Neural progenitor cell (in vitro differentiated cells): ENCODE results near the gene SLC39A13. TPM values are rescaled to one million over a fixed set of nuclear protein-coding genes. Genes with fewer than 3 reads are reported as not detected.

ENCODE experiments used
- DNase-seq: peaks from one replicate; pipeline ENCODE4 v3.0.0-alpha.2; 2016; ENCODE audit warnings: low spot score
- H2AFZ ChIP-seq: fragments of 200-600 bp; sonication (generic); replicated peaks from 2 replicates; pipeline ENCODE4 v1.6.1; 2016; ENCODE audit warnings: antibody characterized with exemption
- H3F3A ChIP-seq: fragments of 200-600 bp; sonication (generic); 2 replicates; pipeline ENCODE4 v1.6.1; 2016; ENCODE audit warnings: antibody characterized with exemption, low read depth
- H3K27ac ChIP-seq: fragments of 200-600 bp; sonication (generic); 2 replicates; pipeline ENCODE4 v1.5.1; 2016; ENCODE audit warnings: mild to moderate bottlenecking
- H3K27me3 ChIP-seq: fragments of 200-600 bp; sonication (generic); 2 replicates; pipeline ENCODE4 v1.6.1; 2016; ENCODE audit warnings: mild to moderate bottlenecking, moderate library complexity
- H3K36me3 ChIP-seq: fragments of 200-600 bp; sonication (generic); 2 replicates; pipeline ENCODE4 v1.5.1; 2016
- H3K4me1 ChIP-seq: fragments of 200-600 bp; sonication (generic); 2 replicates; pipeline ENCODE4 v1.6.1; 2016; ENCODE audit warnings: mixed run types
- H3K4me2 ChIP-seq: fragments of 200-600 bp; sonication (generic); 2 replicates; pipeline ENCODE4 v1.6.1; 2016
- H3K4me3 ChIP-seq: fragments of 200-600 bp; sonication (generic); 2 replicates; pipeline ENCODE4 v1.5.1; 2016
- H3K79me2 ChIP-seq: fragments of 200-600 bp; sonication (generic); 2 replicates; pipeline ENCODE4 v1.6.1; 2016; ENCODE audit warnings: low read depth
- H3K9ac ChIP-seq: fragments of 200-600 bp; sonication (generic); 2 replicates; pipeline ENCODE4 v1.6.1; 2016
- H3K9me3 ChIP-seq: fragments of 200-600 bp; sonication (generic); 2 replicates; pipeline ENCODE4 v1.5.1; 2016; ENCODE audit warnings: low read depth
- H4K20me1 ChIP-seq: fragments of 200-600 bp; sonication (generic); 2 replicates; pipeline ENCODE4 v1.6.1; 2016; ENCODE audit warnings: low read depth
- H3K27ac Mint-ChIP-seq: 3 replicates; pipeline ENCODE4 v1.8.0; 2021; ENCODE audit warnings: mixed read lengths
- H3K27me3 Mint-ChIP-seq: 2 replicates; pipeline ENCODE4 v1.8.0; 2022; ENCODE audit warnings: low read depth, mild to moderate bottlenecking, inconsistent platforms, moderate library complexity, mixed read lengths; ENCODE audit not compliant: insufficient read depth
- H3K36me3 Mint-ChIP-seq: 3 replicates; pipeline ENCODE4 v1.8.0; 2021; ENCODE audit warnings: mixed read lengths
- H3K4me1 Mint-ChIP-seq: 3 replicates; pipeline ENCODE4 v1.8.0; 2021; ENCODE audit warnings: mixed read lengths
- H3K4me3 Mint-ChIP-seq: 3 replicates; pipeline ENCODE4 v1.8.0; 2021; ENCODE audit warnings: mild to moderate bottlenecking, moderate library complexity, mixed read lengths
- H3K9me3 Mint-ChIP-seq: 3 replicates; pipeline ENCODE4 v1.8.0; 2020; ENCODE audit warnings: mixed read lengths
- CTCF ChIP-seq: fragments of 200-600 bp; sonication (generic); IDR thresholded peaks from 2 replicates; pipeline ENCODE4 v1.5.1; 2017; ENCODE audit warnings: antibody characterized with exemption, mild to moderate bottlenecking
- EZH2 ChIP-seq: fragments of 200-600 bp; sonication (generic); IDR thresholded peaks from 2 replicates; pipeline ENCODE4 v1.6.1; 2017; ENCODE audit warnings: antibody characterized with exemption, mild to moderate bottlenecking, moderate library complexity
- EZH2phosphoT487 ChIP-seq: fragments of 200-600 bp; sonication (generic); IDR thresholded peaks from 2 replicates; pipeline ENCODE4 v1.6.1; 2017; ENCODE audit warnings: antibody characterized with exemption
- total RNA-seq: library from RNA; depleted of rRNA; stranded (reverse); fragments of >200 nt; gene quantifications from 2 replicates; pipeline ENCODE4 v1.2.3, GENCODE V29; 2015; ENCODE audit warnings: low replicate concordance

The SLC39A13 gene
- total RNA-seq, 1 donor from 2014 or later: 11.3 TPM

- no peak for DNase-seq
- Histone ChIP-seq H3K4me2 (no peak overlapping the region), H4K20me1 (no peaks in the 10 kb centered on the region), H3K9ac (no peak overlapping the region), H3F3A (no peaks in the 10 kb centered on the region), H3K4me3 (no peak overlapping the region), H3K79me2 (no peaks in the 10 kb centered on the region), H2AFZ (no peak overlapping the region), H3K36me3 (no peaks in the 10 kb centered on the region), H3K4me1 (no peaks in the 10 kb centered on the region), H3K9me3 (no peaks in the 10 kb centered on the region), H3K27me3 (no peaks in the 10 kb centered on the region), H3K27ac (no peak overlapping the region)
- no peak for TF ChIP-seq EZH2
- TF ChIP-seq CTCF: no peak
- no peak for TF ChIP-seq EZH2phosphoT487
- peak overlapping the region; percentile 51 for H3K27ac Mint-ChIP-seq
- no peaks in the 10 kb centered on the region for H3K9me3 Mint-ChIP-seq
- no peak overlapping the region for H3K4me3 Mint-ChIP-seq
- peaks cover 2% of the 10 kb centered on the region for H3K27me3 Mint-ChIP-seq
- peaks cover 4% of the 10 kb centered on the region for H3K4me1 Mint-ChIP-seq
- no peaks in the 10 kb centered on the region for H3K36me3 Mint-ChIP-seq
Measured at GRCh38 chr11:47377571-47378009, 30.8 kb upstream of the SLC39A13 start.

GRCh38 chr11:47378010-47378835 lies 30.2 kb upstream of the SLC39A13 start, which contains the start of gene SPI1:
Gene SPI1, minus strand, starts transcription at chr11:47378547. Its CDS starts 194 bp downstream, at chr11:47378353.
- H3K36me3 ChIP-seq: no peaks in the 10 kb centered on the region
- peak within 1 kb of the TSS; percentile 74 for H3K27ac Mint-ChIP-seq

GRCh38 chr11:47378836-47379170 lies 29.6 kb upstream of the SLC39A13 start:
- Mint-ChIP-seq H3K4me1 (peaks cover 4% of the 10 kb centered on the region), H3K9me3 (no peaks in the 10 kb centered on the region), H3K4me3 (no peak overlapping the region), H3K27ac (no peak overlapping the region), H3K27me3 (peaks cover 6% of the 10 kb centered on the region), H3K36me3 (no peaks in the 10 kb centered on the region)
- H3K27ac ChIP-seq: no peak overlapping the region
- no peaks in the 10 kb centered on the region for H3K27me3 ChIP-seq
- H3K9ac ChIP-seq: no peak overlapping the region
- no peak for DNase-seq
- no peak for TF ChIP-seq EZH2phosphoT487
- no peak for TF ChIP-seq CTCF
- no peak for TF ChIP-seq EZH2
- no peak overlapping the region for H2AFZ ChIP-seq
- H3K79me2 ChIP-seq: no peaks in the 10 kb centered on the region
- H3K4me3 ChIP-seq: no peak overlapping the region
- H4K20me1 ChIP-seq: no peaks in the 10 kb centered on the region
- no peaks in the 10 kb centered on the region for H3F3A ChIP-seq
- H3K4me1 ChIP-seq: no peaks in the 10 kb centered on the region
- H3K36me3 ChIP-seq: no peaks in the 10 kb centered on the region
- H3K9me3 ChIP-seq: no peaks in the 10 kb centered on the region
- H3K4me2 ChIP-seq: no peak overlapping the region

More at GRCh38 chr11:47378010-47378835, 30.2 kb upstream of the SLC39A13 start, which contains the start of gene SPI1:
- Histone ChIP-seq H3K79me2 (no peaks in the 10 kb centered on the region), H3K9ac (no peak within 1 kb of the TSS), H3K27ac (no peak within 1 kb of the TSS), H4K20me1 (no peaks in the 10 kb centered on the region), H3K4me3 (no peak within 1 kb of the TSS), H3K4me1 (no peaks in the 10 kb centered on the region), H3K4me2 (no peak within 1 kb of the TSS), H3F3A (no peaks in the 10 kb centered on the region), H3K27me3 (no peaks in the 10 kb centered on the region), H2AFZ (no peak within 1 kb of the TSS), H3K9me3 (no peaks in the 10 kb centered on the region)
- Mint-ChIP-seq H3K4me1 (peaks cover 4% of the 10 kb centered on the region), H3K36me3 (no peaks in the 10 kb centered on the region), H3K27me3 (peaks cover 6% of the 10 kb centered on the region), H3K9me3 (no peaks in the 10 kb centered on the region), H3K4me3 (no peak within 1 kb of the TSS)
- TF ChIP-seq EZH2 (no peak), CTCF (no peak), EZH2phosphoT487 (no peak)
- no peak for DNase-seq
